Measurements from ENCODE around the gene TMC2.

The TMC2 gene

DNA sequence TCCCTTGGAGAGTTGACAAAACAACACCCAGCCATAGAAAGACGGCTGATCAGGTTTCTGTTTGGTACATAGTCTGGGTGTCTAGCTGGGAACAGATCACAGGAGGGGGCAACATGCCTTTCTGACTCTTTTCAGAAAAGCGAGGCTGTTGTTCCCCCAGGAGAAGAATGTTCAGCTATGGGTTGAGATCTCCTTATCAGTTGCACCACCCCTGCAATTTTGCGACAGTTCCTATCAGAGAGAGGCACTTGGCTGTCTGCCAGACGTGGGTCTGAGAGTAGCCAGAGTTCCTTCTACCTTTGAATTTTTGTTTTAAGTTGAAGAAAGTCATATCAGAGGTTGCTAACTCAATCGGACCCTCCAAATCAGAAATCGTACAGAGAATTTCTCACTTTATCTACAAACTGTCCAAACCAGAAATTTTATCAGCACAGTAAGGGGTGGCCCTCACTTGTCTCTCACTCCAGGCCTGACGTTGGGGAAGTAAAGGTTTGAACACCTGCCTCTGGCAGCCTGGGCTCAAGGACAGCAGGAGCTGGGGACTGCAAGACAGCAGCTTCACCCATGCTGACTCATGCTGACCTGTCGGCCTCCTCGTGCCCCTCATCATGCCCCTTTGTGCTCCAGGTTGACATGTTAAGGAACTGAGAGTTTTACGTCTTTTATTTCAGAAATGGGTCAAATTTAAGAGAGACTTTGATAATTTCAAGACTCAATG, 42.3 kb downstream of the TMC2 start:
- DNase-seq = peak; percentile 54

DNA sequence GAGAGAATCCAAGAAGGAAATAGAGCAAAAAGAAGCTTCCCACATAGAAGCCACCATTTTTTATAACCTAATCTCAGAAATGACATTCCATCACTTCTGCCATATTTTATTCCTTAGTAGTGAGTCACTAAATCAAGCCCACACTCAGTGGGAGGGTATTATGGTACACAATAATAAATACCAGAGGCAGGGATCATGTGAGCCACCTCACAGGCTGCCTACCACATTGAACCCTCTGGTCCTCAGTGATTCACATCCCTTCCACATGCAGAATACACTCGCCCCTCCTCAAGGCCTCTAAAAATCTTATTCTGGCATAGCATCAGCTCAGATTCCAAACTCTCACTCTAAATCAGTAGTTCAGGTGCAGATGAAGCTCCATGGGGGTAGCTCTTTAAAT, 49.4 kb downstream of the TMC2 start:
- no peak for DNase-seq

DNA sequence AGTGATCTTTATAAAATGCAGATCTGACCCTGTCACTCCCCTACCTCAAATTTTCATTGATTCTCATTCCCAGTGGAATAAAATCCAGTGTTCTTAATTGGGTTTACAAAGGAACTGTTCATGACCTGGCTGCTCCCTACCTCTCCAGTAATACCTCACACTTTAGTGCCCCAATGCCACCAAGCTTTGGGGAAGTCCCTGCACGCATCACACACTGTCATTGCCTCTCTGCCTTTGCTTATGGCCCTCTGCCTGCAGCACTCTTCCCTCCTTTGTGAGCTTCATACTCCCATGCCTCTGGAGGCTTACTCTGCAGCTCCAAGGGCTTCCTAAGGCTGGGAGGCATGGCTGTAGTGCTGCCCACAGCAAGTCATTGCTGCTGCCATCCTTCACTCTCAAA, 57.4 kb downstream of the TMC2 start:
- no peak for DNase-seq

DNA sequence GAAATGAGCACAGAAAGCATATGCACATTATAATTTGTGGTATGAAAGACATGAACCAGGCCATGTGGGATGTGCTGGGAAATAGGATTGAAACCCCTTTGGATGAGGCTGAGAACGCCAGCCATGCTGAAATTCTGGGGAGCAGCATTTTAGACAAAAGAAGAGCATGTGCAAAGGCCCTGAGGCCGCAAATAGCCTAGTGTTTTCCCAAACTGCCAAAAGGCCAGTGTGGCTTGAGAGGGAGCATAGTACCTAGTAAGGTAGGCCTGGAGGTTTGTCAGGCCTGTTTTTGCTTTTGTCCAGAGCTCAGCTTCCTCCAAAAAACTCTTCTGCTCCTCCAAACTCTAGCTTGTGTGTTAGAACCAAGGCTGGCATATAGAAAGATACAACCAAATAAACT, 58.7 kb downstream of the TMC2 start:
- no peak for DNase-seq

DNA sequence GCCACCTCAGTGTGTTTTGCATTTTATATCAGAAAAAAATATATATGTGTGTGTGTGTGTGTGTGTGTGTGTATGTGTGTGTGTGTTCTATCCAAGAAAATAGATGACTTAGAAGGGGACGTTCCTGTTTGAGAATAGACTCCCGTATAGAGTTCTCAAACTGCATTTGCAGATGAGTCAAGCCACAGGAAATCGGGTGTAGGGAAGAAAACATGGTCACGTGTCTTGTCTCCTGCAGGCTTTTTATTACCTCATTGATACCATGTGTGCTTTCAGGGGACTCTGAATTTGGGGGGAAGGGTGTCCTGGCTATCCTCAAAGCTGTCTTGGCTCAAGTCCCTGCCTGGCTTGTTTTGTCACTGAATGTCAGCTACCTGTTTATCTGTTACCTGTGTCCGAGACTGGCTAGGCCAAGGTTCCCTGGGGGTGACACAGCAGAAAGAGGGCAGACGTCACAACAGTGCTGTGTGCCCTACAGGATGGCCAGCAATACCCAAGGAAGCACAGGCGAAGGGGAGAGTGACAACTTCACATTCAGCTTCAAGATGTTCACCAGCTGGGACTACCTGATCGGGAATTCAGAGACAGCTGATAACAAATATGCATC, 60.4 kb downstream of the TMC2 start:
- DNase-seq = peak; percentile 16

DNA sequence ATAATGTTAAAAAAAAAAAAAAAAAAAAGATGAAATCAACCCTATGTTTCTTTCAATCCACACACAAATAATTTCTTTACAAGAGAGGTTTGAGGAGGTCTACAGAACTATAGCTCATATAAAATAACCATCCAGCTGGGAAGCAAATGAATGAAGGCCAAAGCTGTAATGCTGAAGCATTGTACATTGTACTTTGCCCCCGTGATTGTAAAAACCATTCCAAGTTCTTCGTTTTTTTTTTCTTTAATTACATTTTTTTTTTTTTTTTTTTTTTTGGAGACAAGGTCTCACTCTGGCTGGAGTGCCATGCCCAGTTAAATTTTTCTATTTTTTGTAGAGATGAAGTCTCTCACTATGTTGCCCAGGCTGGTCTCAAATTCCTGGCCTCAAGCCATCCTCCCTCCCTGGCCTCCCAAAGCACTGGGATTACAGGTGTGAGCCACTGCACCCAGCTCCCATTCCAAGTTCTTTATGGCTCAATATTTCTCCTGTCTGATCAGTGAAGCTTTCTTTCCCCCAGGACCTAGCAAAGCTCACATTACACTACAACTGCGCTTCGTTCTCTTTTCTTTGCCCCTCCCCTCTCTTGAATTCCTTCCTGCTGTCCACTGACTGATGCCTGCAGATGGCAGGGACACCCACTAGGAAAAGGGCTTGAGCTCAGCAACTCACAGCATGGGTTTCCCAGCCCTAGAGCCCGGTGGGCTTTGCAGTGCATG, 63.1 kb downstream of the TMC2 start:
- peak; percentile 98 for DNase-seq

DNA sequence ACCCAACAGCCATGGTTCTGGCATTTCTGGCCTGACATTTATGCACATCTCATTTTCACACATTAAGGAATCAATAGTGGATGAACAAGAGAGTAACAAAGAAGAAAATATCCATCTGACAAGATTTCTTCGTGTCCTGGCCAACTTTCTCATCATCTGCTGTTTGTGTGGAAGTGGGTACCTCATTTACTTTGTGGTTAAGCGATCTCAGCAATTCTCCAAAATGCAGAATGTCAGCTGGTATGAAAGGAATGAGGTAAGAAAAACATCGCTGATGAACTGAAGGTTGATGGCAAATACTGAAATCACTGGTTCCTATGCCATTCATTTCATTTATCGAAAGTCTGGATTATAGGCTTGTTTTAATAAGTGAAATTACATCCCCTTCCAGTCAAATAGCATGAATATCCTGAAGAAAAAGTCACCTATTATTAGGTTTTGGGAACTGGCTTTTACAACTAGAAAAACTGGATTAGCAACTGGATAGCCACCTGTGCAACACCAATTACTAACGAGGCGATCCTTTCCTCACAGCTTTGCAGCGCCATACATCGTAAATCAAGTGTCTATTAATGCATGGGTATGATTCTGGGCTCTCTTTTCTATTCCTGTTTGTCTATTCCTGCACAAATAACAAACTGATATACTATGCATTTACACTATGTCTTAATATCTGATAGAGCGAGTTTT, 65.8 kb downstream of the TMC2 start:
- DNase-seq = peak; percentile 45

DNA sequence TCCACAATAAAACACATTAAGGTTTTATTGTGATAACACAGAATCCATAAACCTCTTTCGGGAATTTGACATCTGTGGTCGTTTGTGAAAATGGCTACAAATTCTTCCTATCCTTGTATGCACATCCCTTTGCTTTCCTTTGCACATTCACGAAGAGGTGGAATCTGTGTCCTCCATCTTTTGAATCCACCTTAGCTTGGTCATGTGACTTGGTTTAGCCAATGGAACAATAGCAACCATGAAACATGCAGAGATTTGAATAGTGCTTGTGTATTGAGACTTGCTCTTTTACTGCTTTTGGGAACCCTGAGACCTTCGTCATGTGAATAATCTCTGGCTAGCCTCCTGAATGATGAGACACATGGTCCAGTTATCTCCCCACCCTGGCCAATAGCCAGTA, 66.4 kb downstream of the TMC2 start:
- DNase-seq = peak; percentile 54

DNA sequence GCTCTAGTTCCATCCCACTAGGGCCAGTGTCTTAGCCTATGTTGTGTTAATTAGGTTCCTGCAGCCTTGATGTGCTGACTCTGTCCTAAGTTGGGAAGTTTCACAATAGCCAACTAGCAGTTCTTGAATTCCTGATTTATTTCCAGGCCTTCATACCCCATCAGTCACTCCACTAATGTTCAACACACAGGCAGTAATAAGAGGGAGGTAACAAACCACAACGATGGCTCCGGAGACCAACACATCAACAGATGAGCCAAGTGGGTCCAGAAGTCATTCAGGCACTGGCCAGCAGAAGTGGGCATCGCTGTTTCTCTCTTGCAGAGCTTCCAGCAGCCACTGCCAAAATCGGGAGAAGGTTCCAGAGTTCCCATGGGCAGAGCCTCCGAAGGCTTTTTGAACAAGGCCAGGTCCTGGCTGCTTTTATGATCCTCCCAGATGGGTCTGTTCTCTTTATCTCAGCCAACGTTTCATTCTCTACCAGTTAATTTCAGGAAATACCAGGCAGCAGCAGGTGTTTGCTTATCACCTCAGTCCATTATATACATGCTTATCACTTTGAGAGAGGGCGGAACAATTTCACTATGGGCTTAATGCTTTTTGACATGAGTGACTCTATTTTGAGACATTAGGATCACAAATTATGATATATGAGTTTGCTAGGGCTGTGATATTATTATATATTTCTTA, 67.6 kb downstream of the TMC2 start:
- no peak for DNase-seq

DNA sequence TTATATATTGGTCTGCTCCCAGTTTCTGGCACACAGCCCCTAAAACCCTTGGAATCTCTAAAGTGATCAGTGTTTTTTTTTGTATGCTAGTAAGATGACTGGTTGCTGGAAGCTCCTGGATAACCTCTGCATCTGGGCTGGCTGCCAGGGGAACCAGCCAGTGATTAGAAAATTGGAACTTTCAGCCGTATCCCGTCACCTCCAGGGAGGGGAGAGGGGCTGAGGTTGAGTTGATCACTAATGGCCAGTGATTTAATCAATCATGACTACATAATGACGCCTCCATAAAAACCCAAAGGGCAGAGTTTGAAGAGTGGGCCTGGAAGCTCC, 68.1 kb downstream of the TMC2 start:
- peak; percentile 24 for DNase-seq

DNA sequence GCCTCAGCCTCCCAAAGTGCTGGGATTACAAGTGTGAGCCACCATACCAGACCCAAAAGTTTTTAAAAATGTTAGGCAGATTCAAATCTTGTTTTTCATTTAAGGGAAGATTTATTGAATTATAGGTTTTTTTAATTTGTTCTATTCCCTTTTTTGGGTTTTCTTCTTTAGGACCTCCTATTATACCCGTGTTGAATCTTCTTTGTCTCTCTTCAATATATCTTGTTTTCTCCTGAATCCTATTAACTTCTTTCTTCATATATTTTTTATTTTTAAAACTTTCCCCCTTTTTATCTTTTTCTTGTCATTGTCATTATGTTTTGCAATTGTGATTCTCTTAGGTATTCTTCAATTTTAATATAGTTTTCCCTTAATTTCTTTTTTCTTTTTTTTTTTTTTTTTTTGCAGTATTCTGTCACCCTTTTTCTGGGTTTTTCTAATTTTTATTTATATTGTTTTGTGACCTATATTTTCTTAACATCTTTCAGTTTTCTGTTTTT, 70.2 kb downstream of the TMC2 start:
- no peak for DNase-seq

DNA sequence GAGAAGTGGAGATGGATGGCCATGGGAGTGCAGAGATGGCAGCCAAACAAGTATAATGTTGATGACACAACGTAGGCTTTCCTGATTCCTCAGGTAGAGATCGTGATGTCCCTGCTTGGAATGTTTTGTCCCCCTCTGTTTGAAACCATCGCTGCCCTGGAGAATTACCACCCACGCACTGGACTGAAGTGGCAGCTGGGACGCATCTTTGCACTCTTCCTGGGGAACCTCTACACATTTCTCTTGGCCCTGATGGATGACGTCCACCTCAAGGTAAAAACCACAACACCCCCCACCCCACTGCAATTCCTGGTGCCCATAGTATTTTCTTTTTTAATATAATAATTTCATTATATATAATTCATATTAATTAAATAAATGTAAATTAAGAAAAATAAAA, 74.0 kb downstream of the TMC2 start:
- DNase-seq = no peak

DNA sequence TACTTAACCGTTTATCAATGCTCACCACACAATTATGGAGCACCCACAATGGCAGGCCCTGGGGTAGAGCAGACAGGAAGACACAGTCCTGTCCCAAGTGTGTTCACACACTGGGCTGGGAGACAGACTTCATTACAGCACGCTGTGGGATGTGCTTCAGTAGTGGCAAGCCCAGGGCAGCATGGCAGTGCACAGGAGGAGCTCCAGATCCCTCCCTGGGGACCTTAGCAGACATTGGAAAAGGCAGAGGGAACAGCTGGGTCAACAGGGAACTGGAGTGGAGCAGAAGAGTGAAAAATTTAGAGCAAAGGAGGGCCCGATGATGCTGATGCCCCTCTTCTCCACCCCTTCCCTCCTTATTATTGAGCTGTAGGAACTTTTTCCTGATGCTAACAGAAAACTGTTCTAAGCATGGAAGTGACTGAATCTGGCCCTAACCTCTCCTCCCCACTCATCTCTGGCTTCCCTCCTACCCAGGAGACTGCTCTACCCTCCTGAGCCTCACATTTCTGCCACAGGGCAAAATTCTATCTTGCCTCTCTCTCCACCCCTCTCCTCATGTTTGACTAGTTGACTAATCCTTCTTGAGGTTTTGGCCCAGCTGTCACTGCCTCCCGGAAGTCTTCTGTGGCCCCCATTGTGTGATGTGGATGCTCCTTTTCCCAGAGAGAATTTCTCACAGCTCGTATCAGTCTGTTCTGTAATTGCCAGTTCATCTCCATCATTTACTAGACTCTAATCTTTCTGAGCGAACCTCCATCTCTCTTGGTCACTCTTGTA, 74.8 kb downstream of the TMC2 start:
- peak; percentile 96 for DNase-seq

DNA sequence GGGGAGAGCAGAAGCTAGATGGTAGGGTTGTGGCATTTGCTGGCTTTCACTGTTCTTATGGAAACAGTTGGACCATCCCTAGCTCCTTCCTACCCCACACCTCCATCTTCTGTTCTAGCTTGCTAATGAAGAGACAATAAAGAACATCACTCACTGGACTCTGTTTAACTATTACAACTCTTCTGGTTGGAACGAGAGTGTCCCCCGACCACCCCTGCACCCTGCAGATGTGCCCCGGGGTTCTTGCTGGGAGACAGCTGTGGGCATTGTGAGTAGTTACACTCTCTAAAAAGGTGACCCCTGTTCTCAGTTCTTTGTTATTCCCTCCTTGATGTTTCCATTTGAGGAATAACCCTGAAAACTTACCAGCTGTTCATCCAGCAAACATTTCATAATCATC, 75.7 kb downstream of the TMC2 start:
- no peak for DNase-seq

DNA sequence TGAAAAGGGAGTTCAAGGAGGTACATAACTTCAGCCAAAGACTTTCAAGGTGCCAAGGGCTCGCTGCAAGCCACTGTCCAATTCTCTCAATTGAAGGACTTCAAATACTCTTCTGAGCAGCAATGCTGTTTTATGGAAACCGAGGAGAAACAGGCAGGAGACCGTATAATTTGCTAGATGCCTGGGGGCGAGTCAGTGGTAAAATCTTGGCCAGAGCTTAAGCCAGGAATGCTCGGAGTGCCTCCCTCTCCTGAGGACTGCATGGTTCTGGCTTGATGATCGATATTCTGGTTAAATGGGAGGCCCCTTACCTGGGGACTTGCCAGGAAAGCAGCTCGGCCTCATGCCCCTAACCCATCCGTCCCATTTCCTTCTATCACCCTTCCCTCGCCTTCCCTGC, 80.3 kb downstream of the TMC2 start:
- no peak for DNase-seq

DNA sequence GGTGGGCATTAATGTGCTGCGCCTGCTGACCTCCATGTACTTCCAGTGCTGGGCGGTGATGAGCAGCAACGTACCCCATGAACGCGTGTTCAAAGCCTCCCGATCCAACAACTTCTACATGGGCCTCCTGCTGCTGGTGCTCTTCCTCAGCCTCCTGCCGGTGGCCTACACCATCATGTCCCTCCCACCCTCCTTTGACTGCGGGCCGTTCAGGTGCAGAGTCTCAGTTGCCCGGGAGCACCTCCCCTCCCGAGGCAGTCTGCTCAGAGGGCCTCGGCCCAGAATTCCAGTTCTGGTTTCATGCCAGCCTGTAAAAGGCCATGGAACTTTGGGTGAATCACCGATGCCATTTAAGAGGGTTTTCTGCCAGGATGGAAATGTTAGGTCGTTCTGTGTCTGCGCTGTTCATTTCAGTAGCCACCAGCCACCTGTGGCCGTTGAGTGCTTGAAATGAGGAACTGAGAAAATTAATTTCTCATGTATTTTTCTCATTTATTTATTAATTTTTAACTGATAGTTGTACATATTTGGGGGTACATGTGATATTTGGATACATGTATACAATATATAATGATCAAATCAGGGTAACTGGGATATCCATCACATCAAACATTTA, 80.8 kb downstream of the TMC2 start:
- no peak for DNase-seq

DNA sequence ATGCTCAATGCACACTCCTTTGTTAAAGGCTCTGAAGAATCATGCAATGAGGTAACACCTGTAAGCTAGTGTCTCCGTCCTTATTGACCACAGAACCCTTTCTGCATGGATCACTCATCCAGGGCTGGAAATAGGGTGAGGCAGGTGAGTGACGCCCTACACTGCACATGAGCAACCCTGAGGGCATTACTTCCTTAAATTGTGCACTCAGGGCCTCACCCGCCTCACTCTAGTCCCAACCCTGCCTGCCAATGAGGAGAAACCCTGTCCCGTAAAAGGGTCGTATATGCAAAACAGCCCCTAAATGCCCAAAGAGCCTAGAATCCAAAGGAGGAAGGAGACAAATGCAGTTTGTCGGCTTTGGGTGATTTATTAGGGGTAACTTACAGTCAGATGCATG, 82.4 kb downstream of the TMC2 start:
- no peak for DNase-seq

DNA sequence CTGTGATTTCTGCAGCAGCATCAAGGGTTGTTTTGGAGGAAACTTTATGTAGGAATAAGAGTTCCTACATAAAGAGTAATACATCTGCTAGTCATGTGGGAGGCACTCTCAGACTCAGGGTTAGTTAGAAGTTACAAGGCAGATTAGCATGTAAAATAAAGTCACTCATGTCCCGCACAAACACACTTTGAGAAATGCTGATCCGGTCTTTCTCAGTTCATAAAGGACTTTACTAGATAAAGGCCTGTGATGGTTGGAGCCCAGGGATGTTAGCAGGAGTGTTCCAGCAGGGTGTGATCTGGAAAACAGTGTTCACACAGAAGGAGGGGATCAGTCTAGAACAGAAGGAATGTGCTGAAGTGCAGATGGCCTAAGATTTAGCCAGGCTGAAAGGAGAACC, 83.0 kb downstream of the TMC2 start:
- DNase-seq = no peak

DNA sequence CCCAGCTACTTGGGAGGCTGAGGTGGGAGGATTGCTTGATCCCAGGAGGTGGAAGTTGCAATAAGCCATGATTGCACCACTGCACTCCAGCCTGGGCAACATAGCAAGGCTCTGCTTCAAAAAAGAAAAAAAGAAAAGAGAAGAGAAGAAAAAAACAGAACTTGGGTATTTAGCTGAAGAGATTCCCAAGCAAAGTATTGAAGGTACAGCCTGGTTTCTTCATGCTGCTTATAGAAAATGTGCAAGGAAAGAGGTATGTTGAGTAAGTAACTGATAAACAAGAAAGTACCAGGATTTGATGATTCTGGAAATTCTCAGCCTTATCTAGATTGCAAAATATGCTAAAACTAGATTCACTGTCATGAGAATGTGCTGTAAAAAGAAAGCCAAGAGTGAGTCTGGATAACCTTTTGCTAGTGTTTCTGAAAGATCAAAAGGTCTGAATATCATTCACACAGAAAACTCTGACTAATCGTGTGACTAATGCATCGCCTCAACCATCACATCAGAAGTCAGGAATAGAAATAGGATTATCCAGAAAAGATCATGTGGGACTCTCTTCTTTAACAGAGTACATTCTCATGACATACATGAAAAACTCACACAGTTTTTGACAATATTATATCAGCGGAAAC, 83.7 kb downstream of the TMC2 start:
- DNase-seq = no peak

DNA sequence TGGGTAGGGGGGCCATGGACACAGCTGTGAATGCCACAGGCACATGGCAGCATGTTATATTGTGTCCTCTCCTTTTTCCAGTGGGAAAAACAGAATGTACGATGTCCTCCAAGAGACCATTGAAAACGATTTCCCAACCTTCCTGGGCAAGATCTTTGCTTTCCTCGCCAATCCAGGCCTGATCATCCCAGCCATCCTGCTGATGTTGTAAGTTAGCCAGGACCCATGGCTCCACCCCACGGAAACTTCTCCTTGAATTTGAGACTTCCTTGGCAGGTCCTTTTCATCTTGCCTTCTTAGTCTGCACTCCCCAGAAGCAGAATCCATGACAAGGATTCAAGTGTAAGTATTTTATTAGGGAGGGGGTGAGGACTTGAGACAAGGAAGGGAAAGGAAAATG, 87.8 kb downstream of the TMC2 start:
- no peak for DNase-seq

DNA sequence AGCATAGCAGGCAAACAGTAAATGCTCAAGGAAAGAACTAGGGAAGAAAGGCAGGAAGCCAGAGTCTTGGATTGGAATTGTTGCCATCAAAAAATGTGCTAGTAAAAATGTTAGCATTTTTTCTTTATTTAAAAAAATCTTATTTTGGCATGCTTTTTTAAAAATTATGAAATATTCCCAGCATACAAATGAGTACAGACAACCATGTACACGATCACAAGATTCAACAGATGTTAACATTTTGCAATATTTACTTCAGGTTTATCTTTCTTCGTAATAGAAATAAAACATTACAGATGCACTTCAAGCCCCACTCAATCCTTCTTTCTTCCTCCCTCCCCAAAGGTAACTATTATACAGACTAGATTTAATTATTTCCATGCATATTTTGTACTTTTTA, 88.7 kb downstream of the TMC2 start:
- no peak for DNase-seq
